ENCODE data around the gene ANKRD26. TPM values are rescaled to one million over a fixed set of nuclear protein-coding genes. Genes with fewer than 3 reads are reported as not detected.
"Not testable (repeated sequence)": the region's sequence is repeated elsewhere in the genome, so short reads cannot be mapped to it uniquely, and the experiment has no call there.

The ANKRD26 gene
- total RNA-seq, 2 donors from 2014 or later, result 5.7 to 10.5 TPM

GRCh38 chr10:27065084-27065483 is 35.2 kb downstream of the ANKRD26 start:
- no peaks in the 10 kb centered on the region for H3K4me1 ChIP-seq (replicated peaks)
- no peak for TF ChIP-seq CTCF (IDR thresholded peaks at IDR 0.05)
- no peak for TF ChIP-seq POLR2AphosphoS5 (IDR thresholded peaks at IDR 0.05)
- TF ChIP-seq POLR2A (IDR thresholded peaks at IDR 0.05), result no peak
- no peaks in the 10 kb centered on the region for H3K27me3 ChIP-seq (replicated peaks; ENCODE audit: insufficient read depth)
- no peaks in the 10 kb centered on the region for H3K9me3 ChIP-seq
- WGBS, result 94% methylated on average over 2 of the region's 2 CpGs
- H3K4me3 ChIP-seq, result no peak overlapping the region
- intact Hi-C loops (cut with DNase I), result no loop called here
- H3K36me3 ChIP-seq, result no peaks in the 10 kb centered on the region
- no peak overlapping the region for H3K27ac ChIP-seq
- DNase-seq (ENCODE audit: low spot score), result no peak

GRCh38 chr10:27052656-27053055 is 47.6 kb downstream of the ANKRD26 start:
- H3K36me3 ChIP-seq, result no peaks in the 10 kb centered on the region
- TF ChIP-seq CTCF (IDR thresholded peaks at IDR 0.05), result no peak
- no peak for TF ChIP-seq POLR2A (IDR thresholded peaks at IDR 0.05)
- TF ChIP-seq POLR2AphosphoS5 (IDR thresholded peaks at IDR 0.05), result no peak
- no peak overlapping the region for H3K4me3 ChIP-seq
- no peaks in the 10 kb centered on the region for H3K9me3 ChIP-seq
- no peaks in the 10 kb centered on the region for H3K4me1 ChIP-seq (replicated peaks)
- no peak for DNase-seq (ENCODE audit: low spot score)
- no peaks in the 10 kb centered on the region for H3K27me3 ChIP-seq (replicated peaks; ENCODE audit: insufficient read depth)
- intact Hi-C loops (cut with DNase I), result no loop called here
- no peak overlapping the region for H3K27ac ChIP-seq

- intact Hi-C loops (cut with DNase I); H3K36me3 ChIP-seq; H3K4me1 ChIP-seq (replicated peaks); H3K27me3 ChIP-seq (replicated peaks; ENCODE audit: insufficient read depth); H3K9me3 ChIP-seq; H3K27ac ChIP-seq; DNase-seq (ENCODE audit: low spot score); H3K4me3 ChIP-seq: not testable (repeated sequence)
- WGBS, result 94% methylated on average over 4 of the region's 4 CpGs
Measured at GRCh38 chr10:27045247-27045646, 55.0 kb downstream of the ANKRD26 start.

GRCh38 chr10:27041196-27041595 is 59.1 kb downstream of the ANKRD26 start:
- no peaks in the 10 kb centered on the region for H3K36me3 ChIP-seq
- H3K27me3 ChIP-seq (replicated peaks; ENCODE audit: insufficient read depth), result no peaks in the 10 kb centered on the region
- 90% methylated on average over 2 of the region's 2 CpGs for WGBS
- H3K27ac ChIP-seq, result no peak overlapping the region
- TF ChIP-seq CTCF (IDR thresholded peaks at IDR 0.05) (no peak), POLR2A (IDR thresholded peaks at IDR 0.05) (no peak), POLR2AphosphoS5 (IDR thresholded peaks at IDR 0.05) (no peak)
- intact Hi-C loops (cut with DNase I), result no loop called here
- H3K9me3 ChIP-seq, result no peaks in the 10 kb centered on the region
- no peak for DNase-seq (ENCODE audit: low spot score)
- no peak overlapping the region for H3K4me3 ChIP-seq
- H3K4me1 ChIP-seq (replicated peaks), result no peaks in the 10 kb centered on the region

GRCh38 chr10:27038168-27038567 is 62.1 kb downstream of the ANKRD26 start:
- no peak for DNase-seq (ENCODE audit: low spot score)
- no peak overlapping the region for H3K27ac ChIP-seq
- no peaks in the 10 kb centered on the region for H3K36me3 ChIP-seq
- 98% methylated on average over 5 of the region's 5 CpGs for WGBS
- H3K27me3 ChIP-seq (replicated peaks; ENCODE audit: insufficient read depth), result no peaks in the 10 kb centered on the region
- intact Hi-C loops (cut with DNase I), result no loop called here
- no peaks in the 10 kb centered on the region for H3K9me3 ChIP-seq
- TF ChIP-seq POLR2AphosphoS5 (IDR thresholded peaks at IDR 0.05) (no peak), CTCF (IDR thresholded peaks at IDR 0.05) (no peak), POLR2A (IDR thresholded peaks at IDR 0.05) (no peak)
- H3K4me1 ChIP-seq (replicated peaks), result no peaks in the 10 kb centered on the region
- H3K4me3 ChIP-seq, result no peak overlapping the region

Measured in prostate gland (tissue), 2 donors.